ENCODE data around the gene RETN. TPM values are rescaled to one million over a fixed set of nuclear protein-coding genes. Genes with fewer than 3 reads are reported as not detected.

The RETN gene
- polyA plus RNA-seq, 2 of the 4 experiments (the other 2 are of a cell fraction): not detected

DNA sequence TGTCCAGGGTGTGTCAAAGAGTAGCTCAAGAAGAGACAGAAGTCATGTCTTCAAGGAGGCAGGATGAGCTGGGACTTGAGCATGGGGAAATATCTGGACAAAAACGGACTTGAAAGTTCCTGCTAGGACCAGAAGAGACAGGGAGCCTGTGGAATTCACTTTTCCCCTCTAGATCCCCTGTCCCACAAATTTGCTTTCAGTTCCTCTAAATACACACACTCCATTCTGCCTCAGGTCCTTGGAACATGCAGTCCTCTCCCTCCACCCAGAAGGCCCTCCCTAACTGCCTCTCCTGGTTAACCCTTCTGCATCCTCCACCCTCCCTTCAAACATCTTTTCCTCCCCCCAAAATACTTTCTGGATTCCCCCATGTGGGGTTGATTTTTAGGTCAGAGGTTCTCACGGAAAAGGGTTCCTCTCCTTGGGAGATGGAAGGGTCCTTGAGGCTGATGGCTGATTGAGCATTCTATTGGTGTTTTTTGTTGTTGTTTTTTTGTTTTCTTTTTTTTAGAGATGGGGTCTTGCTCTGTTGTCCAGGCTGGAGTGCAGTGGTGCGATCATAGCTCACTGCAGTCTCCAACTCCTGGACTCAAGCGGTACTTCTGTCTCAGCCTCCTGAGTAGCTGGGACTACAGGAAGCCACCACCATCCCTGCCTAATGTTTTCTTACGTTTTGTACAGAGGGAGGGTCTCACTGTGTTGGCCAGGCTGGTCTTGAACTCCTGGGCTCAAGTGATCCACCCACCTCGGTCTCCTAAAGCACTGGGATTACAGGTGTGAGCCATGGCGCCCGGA is 6.9 kb upstream of the RETN start:
- WGBS (ENCODE audit: missing lambda C conversion rate): 62% methylated on average over 8 of the region's 8 CpGs
- POLR2A ChIA-PET: no interaction called here
- FAIRE-seq (no peak), ATAC-seq (no peak), DNase-seq (ENCODE audit: low read depth in 1 of 2, low spot score in 1 of 2) (no peak)
- no peak overlapping the region for H3K27ac ChIP-seq
- CTCF ChIA-PET: interaction anchor here (0.8 to 3.8 kb wide), 4 partner anchors 10 to 139 kb away, joined by 3 to 18 read pairs (median 10); partner anchors contain the start of gene TRAPPC5
- TF ChIP-seq CBX2 (IDR thresholded peaks at IDR 0.05; ENCODE audit: borderline replicate concordance, low read depth): no peak
- TF ChIP-seq FOSB (CRISPR knock-in tag; IDR thresholded peaks at IDR 0.05): no peak
- TF ChIP-seq CHD2 (IDR thresholded peaks at IDR 0.05; ENCODE audit: low read length, partially characterized antibody): no peak
- TF ChIP-seq EHMT2 (IDR thresholded peaks at IDR 0.05; ENCODE audit: low read depth): no peak
- TF ChIP-seq TFCP2L1 (CRISPR knock-in tag; IDR thresholded peaks at IDR 0.05): no peak
- no peak for TF ChIP-seq HOXB5 (CRISPR knock-in tag; IDR thresholded peaks at IDR 0.05)
- no peak for TF ChIP-seq KDM1A (IDR thresholded peaks at IDR 0.05; ENCODE audit: low read depth)
- TF ChIP-seq EP300 (IDR thresholded peaks at IDR 0.05): no peak
- TF ChIP-seq, protein P1, sequence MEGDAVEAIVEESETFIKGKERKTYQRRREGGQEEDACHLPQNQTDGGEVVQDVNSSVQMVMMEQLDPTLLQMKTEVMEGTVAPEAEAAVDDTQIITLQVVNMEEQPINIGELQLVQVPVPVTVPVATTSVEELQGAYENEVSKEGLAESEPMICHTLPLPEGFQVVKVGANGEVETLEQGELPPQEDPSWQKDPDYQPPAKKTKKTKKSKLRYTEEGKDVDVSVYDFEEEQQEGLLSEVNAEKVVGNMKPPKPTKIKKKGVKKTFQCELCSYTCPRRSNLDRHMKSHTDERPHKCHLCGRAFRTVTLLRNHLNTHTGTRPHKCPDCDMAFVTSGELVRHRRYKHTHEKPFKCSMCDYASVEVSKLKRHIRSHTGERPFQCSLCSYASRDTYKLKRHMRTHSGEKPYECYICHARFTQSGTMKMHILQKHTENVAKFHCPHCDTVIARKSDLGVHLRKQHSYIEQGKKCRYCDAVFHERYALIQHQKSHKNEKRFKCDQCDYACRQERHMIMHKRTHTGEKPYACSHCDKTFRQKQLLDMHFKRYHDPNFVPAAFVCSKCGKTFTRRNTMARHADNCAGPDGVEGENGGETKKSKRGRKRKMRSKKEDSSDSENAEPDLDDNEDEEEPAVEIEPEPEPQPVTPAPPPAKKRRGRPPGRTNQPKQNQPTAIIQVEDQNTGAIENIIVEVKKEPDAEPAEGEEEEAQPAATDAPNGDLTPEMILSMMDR (IDR thresholded peaks at IDR 0.05): no peak
- no peak for TF ChIP-seq JUNB (IDR thresholded peaks at IDR 0.05)
- no peak for TF ChIP-seq ZSCAN20 (CRISPR knock-in tag; IDR thresholded peaks at IDR 0.05)
- TF ChIP-seq GATA3 (IDR thresholded peaks at IDR 0.05; ENCODE audit: borderline replicate concordance): no peak
- no peak for TF ChIP-seq PHF8 (IDR thresholded peaks at IDR 0.05; ENCODE audit: borderline replicate concordance, low read depth)
- TF ChIP-seq, protein P2, sequence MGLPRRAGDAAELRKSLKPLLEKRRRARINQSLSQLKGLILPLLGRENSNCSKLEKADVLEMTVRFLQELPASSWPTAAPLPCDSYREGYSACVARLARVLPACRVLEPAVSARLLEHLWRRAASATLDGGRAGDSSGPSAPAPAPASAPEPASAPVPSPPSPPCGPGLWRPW (IDR thresholded peaks at IDR 0.05): no peak
- TF ChIP-seq, protein P3, sequence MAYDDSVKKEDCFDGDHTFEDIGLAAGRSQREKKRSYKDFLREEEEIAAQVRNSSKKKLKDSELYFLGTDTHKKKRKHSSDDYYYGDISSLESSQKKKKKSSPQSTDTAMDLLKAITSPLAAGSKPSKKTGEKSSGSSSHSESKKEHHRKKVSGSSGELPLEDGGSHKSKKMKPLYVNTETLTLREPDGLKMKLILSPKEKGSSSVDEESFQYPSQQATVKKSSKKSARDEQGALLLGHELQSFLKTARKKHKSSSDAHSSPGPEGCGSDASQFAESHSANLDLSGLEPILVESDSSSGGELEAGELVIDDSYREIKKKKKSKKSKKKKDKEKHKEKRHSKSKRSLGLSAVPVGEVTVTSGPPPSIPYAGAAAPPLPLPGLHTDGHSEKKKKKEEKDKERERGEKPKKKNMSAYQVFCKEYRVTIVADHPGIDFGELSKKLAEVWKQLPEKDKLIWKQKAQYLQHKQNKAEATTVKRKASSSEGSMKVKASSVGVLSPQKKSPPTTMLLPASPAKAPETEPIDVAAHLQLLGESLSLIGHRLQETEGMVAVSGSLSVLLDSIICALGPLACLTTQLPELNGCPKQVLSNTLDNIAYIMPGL (CRISPR knock-in tag; IDR thresholded peaks at IDR 0.05; ENCODE audit: borderline replicate concordance): no peak
- TF ChIP-seq, protein P4, sequence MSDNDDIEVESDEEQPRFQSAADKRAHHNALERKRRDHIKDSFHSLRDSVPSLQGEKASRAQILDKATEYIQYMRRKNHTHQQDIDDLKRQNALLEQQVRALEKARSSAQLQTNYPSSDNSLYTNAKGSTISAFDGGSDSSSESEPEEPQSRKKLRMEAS (IDR thresholded peaks at IDR 0.05): no peak
- H3K4me2 ChIP-seq: no peak overlapping the region
- H3K4me3 ChIP-seq: no peak overlapping the region
- no peaks in the 10 kb centered on the region for H3K4me1 ChIP-seq
- no peaks in the 10 kb centered on the region for H3K9me3 ChIP-seq

DNA sequence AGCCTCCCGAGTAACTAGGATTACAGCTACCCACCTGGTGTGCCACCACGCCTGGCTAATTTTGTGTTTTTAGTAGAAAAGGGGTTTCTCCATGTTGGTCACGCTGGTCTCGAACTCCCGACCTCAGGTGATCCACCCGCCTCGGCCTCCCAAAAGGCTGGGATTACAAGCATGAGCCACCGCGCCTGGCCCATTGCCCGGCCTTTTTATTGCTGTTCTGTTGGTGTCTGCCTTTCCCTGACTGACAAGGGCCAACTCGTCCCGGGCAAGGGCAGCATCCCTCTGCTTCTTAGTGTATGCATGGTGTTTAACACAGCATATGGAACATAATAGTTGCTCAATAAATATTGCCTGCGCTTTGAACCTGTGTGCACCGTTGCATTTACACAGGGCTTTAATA is 6.2 kb upstream of the RETN start:
- Histone ChIP-seq H3K4me3 (no peak overlapping the region), H3K27ac (no peak overlapping the region), H3K4me2 (no peak overlapping the region), H3K9me3 (no peaks in the 10 kb centered on the region), H3K4me1 (no peaks in the 10 kb centered on the region)
- ChIA-PET CTCF (interaction anchor here (0.6 to 3.8 kb wide), 4 partner anchors 10 to 206 kb away, joined by 3 to 18 read pairs (median 4); partner anchors contain the start of gene TRAPPC5), POLR2A (no interaction called here)
- DNase-seq (ENCODE audit: low read depth in 1 of 2, low spot score in 1 of 2): no peak
- no peak for ATAC-seq
- FAIRE-seq: no peak
- 47% methylated on average over 14 of the region's 14 CpGs for WGBS (ENCODE audit: missing lambda C conversion rate)
- no peak for TF ChIP-seq BHLHE40 (IDR thresholded peaks at IDR 0.05; ENCODE audit: low read depth, low read length)
- TF ChIP-seq MYC (IDR thresholded peaks at IDR 0.05; ENCODE audit: borderline replicate concordance, low read length): no peak
- TF ChIP-seq FOXS1 (CRISPR knock-in tag; IDR thresholded peaks at IDR 0.05): no peak
- TF ChIP-seq, protein P5, sequence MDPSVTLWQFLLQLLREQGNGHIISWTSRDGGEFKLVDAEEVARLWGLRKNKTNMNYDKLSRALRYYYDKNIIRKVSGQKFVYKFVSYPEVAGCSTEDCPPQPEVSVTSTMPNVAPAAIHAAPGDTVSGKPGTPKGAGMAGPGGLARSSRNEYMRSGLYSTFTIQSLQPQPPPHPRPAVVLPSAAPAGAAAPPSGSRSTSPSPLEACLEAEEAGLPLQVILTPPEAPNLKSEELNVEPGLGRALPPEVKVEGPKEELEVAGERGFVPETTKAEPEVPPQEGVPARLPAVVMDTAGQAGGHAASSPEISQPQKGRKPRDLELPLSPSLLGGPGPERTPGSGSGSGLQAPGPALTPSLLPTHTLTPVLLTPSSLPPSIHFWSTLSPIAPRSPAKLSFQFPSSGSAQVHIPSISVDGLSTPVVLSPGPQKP (IDR thresholded peaks at IDR 0.05; ENCODE audit: low read depth, low read length): no peak
